ENCODE measurements around the gene EXOSC3. TPM values are rescaled to one million over a fixed set of nuclear protein-coding genes. Genes with fewer than 3 reads are reported as not detected.

EXOSC3 gene
- 81.0 and 93.8 TPM in 2 replicates for total RNA-seq (2021)
- long read RNA-seq, transcript EXOSC3-201 (4 exons, 1,806 nt) = major isoform, 135 of 167 reads
- long read RNA-seq, transcript EXOSC3-202 (3 exons, 768 nt) = minor isoform, 24 of 167 reads
- long read RNA-seq, partial matches to known transcripts = 1 of 167 reads
- long read RNA-seq, other reads (novel, unspliced or antisense) = 5 of 167 reads

DNA sequence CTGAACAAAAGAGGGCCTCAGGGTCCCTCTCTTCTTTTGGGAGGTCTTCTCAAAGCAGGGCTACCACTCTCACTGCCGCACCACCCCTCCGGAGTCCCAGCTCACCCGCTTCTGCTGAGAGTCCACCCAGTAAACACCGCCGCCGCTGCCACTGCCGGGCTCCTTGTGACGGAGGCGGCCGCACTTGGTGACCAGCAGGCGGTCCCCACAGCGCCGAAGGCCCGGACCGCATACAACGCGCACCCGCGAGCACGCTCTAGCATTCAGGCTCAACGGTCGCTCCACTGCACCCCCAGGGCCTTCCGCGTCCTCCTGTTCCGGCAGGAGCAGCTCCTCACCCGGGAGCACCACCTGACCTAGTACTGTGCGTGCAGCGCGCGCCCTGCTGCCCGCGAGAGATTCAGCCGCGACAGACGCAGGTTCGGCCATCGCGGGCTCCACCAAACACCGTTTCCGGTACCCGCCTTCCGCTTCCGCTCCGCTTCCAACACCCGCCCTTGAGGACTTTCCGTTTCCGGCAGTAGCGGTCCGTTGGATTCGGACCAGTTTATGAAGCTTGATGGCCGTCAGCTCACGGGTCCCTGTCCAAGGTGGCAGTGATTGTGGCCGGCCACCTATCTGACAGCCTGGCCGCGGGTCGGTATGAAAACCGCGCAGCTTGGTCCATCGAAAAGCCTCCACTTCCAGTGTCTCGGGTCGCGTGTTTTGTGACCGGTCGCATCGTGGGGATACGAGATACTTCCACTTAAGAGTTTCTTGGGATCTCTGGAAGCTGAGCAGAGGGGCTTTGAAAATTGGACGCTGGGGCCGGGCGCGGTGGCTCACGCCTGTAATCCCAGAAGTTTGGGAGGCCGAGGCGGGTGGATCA lies at the start of gene EXOSC3:
TSS of gene EXOSC3 (minus strand) at position 449 of the 868 bp plus-strand sequence. CDS start at position 429, 20 bp downstream.
- Histone ChIP-seq H4K20me1 (ENCODE audit: control insufficient read depth, insufficient read depth, insufficient read length) (no peaks in the 10 kb centered on the region), H3K79me2 (ENCODE audit: insufficient read depth, low read length) (peaks cover 11% of the 10 kb centered on the region; the same call in 1 of the 2 replicates), H3T11ph (ENCODE audit: low read length) (no peak within 1 kb of the TSS), H2BK120ac (ENCODE audit: low read depth, low read length, poor library complexity, severe bottlenecking) (no peak within 1 kb of the TSS), H2BK15ac (ENCODE audit: low read depth, low read length) (no peak within 1 kb of the TSS), H2AFZ (ENCODE audit: low read length) (no peak within 1 kb of the TSS), H4K5ac (ENCODE audit: insufficient read length, low read depth, low read length) (no peak within 1 kb of the TSS), H3K23ac (ENCODE audit: insufficient read length, low read depth, low read length) (no peak within 1 kb of the TSS), H2BK20ac (ENCODE audit: low read depth, low read length, poor library complexity, severe bottlenecking) (no peak within 1 kb of the TSS), H3K9me3 (ENCODE audit: control insufficient read depth, low read depth, low read length) (no peaks in the 10 kb centered on the region), H3K9ac (ENCODE audit: extremely low read depth, insufficient read length, low read length) (peak within 1 kb of the TSS; percentile 78), H3K4me2 (ENCODE audit: insufficient read depth, insufficient read length, low read length) (peak within 1 kb of the TSS; percentile 88), H2BK5ac (ENCODE audit: insufficient read length, low read length) (no peak within 1 kb of the TSS), H4K91ac (ENCODE audit: insufficient read length, low read depth, low read length) (no peak within 1 kb of the TSS), H3K79me1 (ENCODE audit: insufficient read depth, low read depth, low read length, poor library complexity, severe bottlenecking) (peaks cover 6% of the 10 kb centered on the region), H2BK12ac (ENCODE audit: insufficient read length, low read depth, low read length) (no peak within 1 kb of the TSS), H3K14ac (ENCODE audit: insufficient read depth, low read length) (peak within 1 kb of the TSS; percentile 89; the same call in 1 of the 2 replicates), H4K8ac (replicated peaks; ENCODE audit: insufficient read length, low read depth, low read length) (no peak within 1 kb of the TSS), H3K23me2 (ENCODE audit: insufficient read length, low read depth, low read length, poor library complexity, severe bottlenecking) (peaks cover 5% of the 10 kb centered on the region), H3K56ac (ENCODE audit: insufficient read length, low read depth, low read length) (no peak within 1 kb of the TSS), H3K18ac (ENCODE audit: insufficient read length, low read depth, low read length) (peak within 1 kb of the TSS; percentile 78), H3K4ac (ENCODE audit: low read depth, low read length) (no peak within 1 kb of the TSS), H2AK5ac (ENCODE audit: insufficient read length, low read length) (no peak within 1 kb of the TSS), H3K27me3 (ENCODE audit: insufficient read depth, low read length) (no peaks in the 10 kb centered on the region), H3K27ac (ENCODE audit: insufficient read length, low read depth, low read length) (no peak within 1 kb of the TSS), H3K4me1 (ENCODE audit: insufficient read depth, low read length) (no peaks in the 10 kb centered on the region)
- Mint-ChIP-seq H3K9me3 (0 out of 5 replicates have a peak, but pooled peaks cover 0 to 3% of the 10 kb centered on the region in 2 experiments), H3K27me3 (ENCODE audit: low read depth) (peaks cover 27% of the 10 kb centered on the region), H3K4me1 (peaks cover 5 to 9% of the 10 kb centered on the region in 2 experiments; a peak in 3 of 4 replicates), H3K27ac (peak within 1 kb of the TSS; percentile 88 to 97 (median 96)), H3K36me3 (ENCODE audit: insufficient read depth in 1 of 3, low read depth in 3 of 3) (peaks cover 29 to 42% (median 34%) of the 10 kb centered on the region in 3 experiments; a peak in 6 of 7 replicates), H3K4me3 (peak within 1 kb of the TSS; percentile 97 to 98)
- peak; percentile 91 for DNase-seq
- no CpG with 5 or more reads among the region's 73 CpGs for WGBS (ENCODE audit: extremely low coverage, insufficient read length, low lambda C conversion rate)
- TF ChIP-seq, protein P1, sequence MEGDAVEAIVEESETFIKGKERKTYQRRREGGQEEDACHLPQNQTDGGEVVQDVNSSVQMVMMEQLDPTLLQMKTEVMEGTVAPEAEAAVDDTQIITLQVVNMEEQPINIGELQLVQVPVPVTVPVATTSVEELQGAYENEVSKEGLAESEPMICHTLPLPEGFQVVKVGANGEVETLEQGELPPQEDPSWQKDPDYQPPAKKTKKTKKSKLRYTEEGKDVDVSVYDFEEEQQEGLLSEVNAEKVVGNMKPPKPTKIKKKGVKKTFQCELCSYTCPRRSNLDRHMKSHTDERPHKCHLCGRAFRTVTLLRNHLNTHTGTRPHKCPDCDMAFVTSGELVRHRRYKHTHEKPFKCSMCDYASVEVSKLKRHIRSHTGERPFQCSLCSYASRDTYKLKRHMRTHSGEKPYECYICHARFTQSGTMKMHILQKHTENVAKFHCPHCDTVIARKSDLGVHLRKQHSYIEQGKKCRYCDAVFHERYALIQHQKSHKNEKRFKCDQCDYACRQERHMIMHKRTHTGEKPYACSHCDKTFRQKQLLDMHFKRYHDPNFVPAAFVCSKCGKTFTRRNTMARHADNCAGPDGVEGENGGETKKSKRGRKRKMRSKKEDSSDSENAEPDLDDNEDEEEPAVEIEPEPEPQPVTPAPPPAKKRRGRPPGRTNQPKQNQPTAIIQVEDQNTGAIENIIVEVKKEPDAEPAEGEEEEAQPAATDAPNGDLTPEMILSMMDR (conservative IDR thresholded peaks at IDR 0.05) = no peak
